GM12801 (cell line): ENCODE measurements around the gene ACE2.

Experiments
- CTCF ChIP-seq: IDR thresholded peaks from one replicate; pipeline ENCODE4 v1.5.1; 2011; ENCODE audit warnings: control low read depth; ENCODE audit not compliant: insufficient read length; ENCODE audit errors: extremely low read depth

Gene ACE2

DNA sequence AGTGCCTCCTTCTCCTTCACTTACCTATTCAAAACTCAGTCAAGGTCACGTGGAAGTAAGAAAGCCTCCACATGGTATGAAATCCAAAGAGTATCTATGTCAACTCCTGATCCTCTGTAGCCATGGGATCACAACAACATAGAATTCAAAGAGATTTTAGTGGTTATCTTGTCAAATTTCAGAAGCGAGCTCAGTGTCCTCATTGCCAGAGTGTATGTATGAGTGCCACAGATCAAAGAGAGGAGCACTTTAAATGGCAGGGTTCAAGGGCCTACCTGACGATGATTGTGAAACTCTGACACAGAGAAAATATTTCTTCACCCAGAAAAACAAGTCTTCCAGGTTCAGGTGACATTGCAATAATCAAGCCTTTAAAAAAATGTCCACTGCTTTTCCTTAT lies 1.2 kb upstream of the ACE2 start:
- TF ChIP-seq CTCF: no peak

GRCh38 chrX:15600049-15600448 lies 711 bp downstream of the ACE2 start:
- TF ChIP-seq CTCF: no peak

DNA sequence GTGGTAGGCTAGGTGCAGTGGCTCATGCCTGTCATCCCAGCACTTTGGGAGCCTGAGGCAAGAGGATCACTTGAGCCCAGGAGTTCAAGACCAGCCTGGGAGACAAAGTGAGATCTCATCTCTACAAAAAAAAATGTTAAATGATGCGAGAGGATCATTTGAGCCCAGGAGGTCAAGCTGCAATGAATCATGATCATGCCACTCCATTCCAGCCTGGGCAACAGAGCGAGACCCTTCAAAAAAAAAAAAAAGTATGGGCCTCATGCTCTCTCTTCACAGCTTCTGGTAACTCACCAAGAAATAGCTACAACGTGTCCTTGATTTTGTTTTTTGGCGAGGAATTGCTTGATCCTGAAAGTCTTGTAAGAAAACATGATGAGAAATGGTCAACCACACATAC lies 1.3 kb downstream of the ACE2 start:
- TF ChIP-seq CTCF: no peak

DNA sequence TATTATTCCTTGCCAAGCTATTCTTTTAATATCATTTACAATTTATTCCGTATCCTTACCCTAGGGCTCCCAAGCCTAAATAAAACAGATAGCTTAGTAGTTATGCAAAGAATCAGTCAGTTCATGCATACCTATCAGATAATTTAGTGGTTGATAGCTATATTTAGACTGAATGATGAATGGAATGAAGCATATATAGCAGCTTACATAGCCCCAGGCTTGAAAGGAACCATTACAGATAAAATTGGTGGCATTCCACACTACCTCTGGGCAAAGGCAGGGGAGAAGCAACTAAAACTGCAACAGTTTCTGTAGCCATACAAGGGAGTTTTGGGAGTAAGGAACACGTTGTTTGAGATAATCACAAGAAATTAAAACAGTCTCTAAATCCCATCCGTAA lies 2.7 kb downstream of the ACE2 start:
- no peak for TF ChIP-seq CTCF

GRCh38 chrX:15594371-15594770 lies 6.4 kb downstream of the ACE2 start:
- TF ChIP-seq CTCF: no peak

DNA sequence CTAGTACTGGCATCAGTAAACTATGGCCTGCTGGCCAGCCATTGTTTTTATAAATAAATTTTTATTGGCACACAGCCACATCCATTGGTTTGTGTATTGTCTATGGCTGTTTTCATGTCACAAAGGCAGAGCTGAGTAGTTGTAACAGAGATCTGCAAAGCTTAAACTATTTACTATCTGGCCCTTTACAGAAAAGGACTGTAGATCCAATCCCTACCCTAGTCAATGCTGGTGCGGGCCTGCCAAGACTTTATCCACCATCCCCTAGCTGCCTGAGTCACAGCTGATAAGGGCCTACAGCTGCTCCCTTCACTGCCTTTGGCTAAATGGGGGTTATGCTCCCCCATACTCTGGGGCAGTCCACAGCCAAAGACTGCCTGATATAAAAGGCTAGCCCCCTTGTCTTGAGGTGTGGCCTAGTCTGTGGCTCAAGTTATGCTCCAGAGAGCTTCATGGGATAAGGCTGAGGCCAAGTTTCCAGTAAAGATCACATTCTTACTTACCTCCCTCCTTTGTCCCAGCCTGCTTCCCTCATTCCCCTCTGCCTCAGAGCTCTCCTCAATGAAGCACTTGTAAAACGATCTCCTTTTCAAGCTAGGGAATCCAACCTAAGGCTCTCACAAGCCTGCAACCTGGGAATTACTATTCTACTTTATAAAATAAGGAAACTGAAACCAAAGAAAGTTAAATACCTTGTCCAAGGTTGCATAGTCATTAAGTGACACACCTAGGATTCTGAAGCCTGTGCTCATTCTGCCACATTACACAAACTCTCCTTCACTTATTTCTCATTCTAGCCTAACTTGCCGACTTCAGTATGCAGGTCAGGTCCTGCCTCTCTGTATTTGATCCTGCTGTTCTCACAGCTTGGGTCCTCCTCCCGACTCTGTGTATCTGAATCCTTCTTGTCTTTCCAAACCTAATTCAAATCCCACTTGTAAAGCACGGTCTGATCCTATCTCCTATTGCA lies 20.7 kb downstream of the ACE2 start:
- TF ChIP-seq CTCF: no peak

DNA sequence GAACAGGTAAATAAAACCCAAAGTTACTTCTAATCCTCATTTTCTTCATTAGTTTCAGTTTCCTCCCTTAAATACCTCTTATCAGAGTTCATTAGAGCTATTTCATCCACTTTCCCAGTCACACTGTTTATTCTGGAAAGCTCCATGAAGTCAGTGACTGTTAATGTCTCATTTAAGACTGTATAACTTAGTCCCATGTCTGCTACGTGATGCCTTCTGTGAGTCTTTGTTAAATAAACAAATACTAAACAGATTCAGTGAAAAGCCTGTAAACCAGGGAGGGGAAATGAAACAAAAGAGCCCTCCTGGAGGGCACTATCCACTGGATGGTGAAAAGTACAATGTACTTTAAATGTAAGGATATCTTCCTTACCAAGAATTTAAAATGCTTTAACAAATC lies 24.7 kb downstream of the ACE2 start:
- no peak for TF ChIP-seq CTCF
